ENCODE data around the gene RAB4A. TPM values are rescaled to one million over a fixed set of nuclear protein-coding genes. Genes with fewer than 3 reads are reported as not detected.

The RAB4A gene
- total and polyA plus RNA-seq, 10 of the 15 experiments (the other 5 are each of a cell fraction or from before 2014, with no cell fraction given) = 4.0 to 35.8 (median 17.7) TPM

DNA sequence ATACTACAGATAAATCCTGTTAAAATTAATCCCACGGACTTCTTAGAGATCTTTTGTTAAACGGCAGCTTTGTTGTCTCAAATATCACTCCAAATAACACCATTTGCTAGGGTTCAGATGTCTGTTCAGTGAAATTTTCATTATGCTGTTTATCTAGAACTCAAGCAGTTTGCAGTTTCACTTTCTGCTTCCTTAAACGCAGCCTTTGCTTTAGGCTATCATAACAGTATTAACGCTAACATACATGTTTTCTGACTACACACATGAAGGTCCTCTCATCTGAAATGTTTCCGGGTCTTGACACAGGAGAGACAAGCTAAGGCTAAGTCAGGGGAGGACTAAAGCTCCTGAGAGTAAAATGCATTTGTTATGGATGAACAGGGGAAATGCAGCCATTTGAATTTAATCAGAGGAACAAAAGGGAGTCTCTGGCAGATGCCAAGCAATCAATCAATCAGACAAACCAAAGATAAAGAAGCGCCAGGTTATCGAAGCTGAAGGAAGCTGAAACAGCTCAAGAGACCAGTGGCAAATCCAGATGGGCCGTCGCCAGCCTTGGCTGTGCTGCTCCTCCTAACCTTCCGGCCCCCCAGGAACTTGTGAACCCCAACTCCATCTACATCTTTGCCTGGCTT lies 55.1 kb downstream of the RAB4A start:
- intact Hi-C loops (cut with micrococcal nuclease; ENCODE audit: unreplicated experiment) (no loop called here), in situ Hi-C loops (cut with MboI) (no loop called here)
- no peak for TF ChIP-seq RB1 (IDR thresholded peaks at IDR 0.05; ENCODE audit: borderline replicate concordance)
- CTCF ChIA-PET = interaction anchor here (1.2 kb wide), 1 partner anchor 143 kb away, joined by 3 read pairs; no protein-coding TSS in a partner anchor
- H3K4me1 ChIP-seq (ENCODE audit: control insufficient read depth, insufficient read depth, low read length) = peaks cover 26% of the 10 kb centered on the region
- no peak overlapping the region for H2AFZ ChIP-seq (ENCODE audit: control insufficient read depth, low read depth, low read length)
- H3K79me2 ChIP-seq (ENCODE audit: control insufficient read depth, insufficient read depth, low read length) = no peaks in the 10 kb centered on the region
- no peak overlapping the region for H3K4me3 ChIP-seq
- ATAC-seq = no peak
- no peak for FAIRE-seq
- 92% methylated on average over 10 of the region's 10 CpGs for WGBS (ENCODE audit: insufficient coverage, insufficient replicate concordance, low lambda C conversion rate, missing lambda C conversion rate)
- DNase-seq (ENCODE audit: low read depth, low spot score) = no peak
- H3K4me2 ChIP-seq (ENCODE audit: control insufficient read depth, insufficient read depth) = no peak overlapping the region
- peaks cover 0 to 3% of the 10 kb centered on the region in 2 experiments; a peak in 1 of 4 replicates for H3K36me3 ChIP-seq (ENCODE audit: control insufficient read depth in 2 of 2, insufficient read depth in 2 of 2, low read length in 1 of 2)
- H3K9me3 ChIP-seq (replicated peaks; ENCODE audit: control insufficient read depth, insufficient read depth, low read length) = no peaks in the 10 kb centered on the region
- SMC1A ChIA-PET (ENCODE audit: uncharacterized antibody, unreplicated experiment) = interaction anchor here (0.7 to 1.6 kb wide), 4 partner anchors 9 to 1237 kb away, joined by 3 to 4 read pairs (median 4); no protein-coding TSS in a partner anchor
- BruUV-seq (replicated peaks) = no TSS peak
- RAD21 ChIA-PET (ENCODE audit: unreplicated experiment) = no interaction called here
- no peaks in the 10 kb centered on the region for H3K27me3 ChIP-seq (replicated peaks in 1 of 2; ENCODE audit: control insufficient read depth in 2 of 2, insufficient read depth in 2 of 2, low read length in 1 of 2)
- no peaks in the 10 kb centered on the region for H4K20me1 ChIP-seq (ENCODE audit: control insufficient read depth, insufficient read depth)
- no peak overlapping the region for H3K27ac ChIP-seq (ENCODE audit: control insufficient read depth, insufficient read depth)
- POLR2A ChIA-PET = no interaction called here
- H3K9ac ChIP-seq (ENCODE audit: control insufficient read depth, insufficient read depth, low read length) = no peak overlapping the region

GRCh38 chr1:229326601-229327000 lies 55.7 kb downstream of the RAB4A start:
- ChIA-PET POLR2A (no interaction called here), SMC1A (ENCODE audit: uncharacterized antibody, unreplicated experiment) (interaction anchor here (1.0 to 1.6 kb wide), 3 partner anchors 21 to 114 kb away, joined by 3 to 4 read pairs (median 4); no protein-coding TSS in a partner anchor), RAD21 (ENCODE audit: unreplicated experiment) (no interaction called here), CTCF (no interaction called here)
- 94% methylated on average over 12 of the region's 12 CpGs for WGBS (ENCODE audit: insufficient coverage, insufficient replicate concordance, low lambda C conversion rate, missing lambda C conversion rate)
- H3K27me3 ChIP-seq (replicated peaks in 1 of 2; ENCODE audit: control insufficient read depth in 2 of 2, insufficient read depth in 2 of 2, low read length in 1 of 2) = no peaks in the 10 kb centered on the region
- no peak overlapping the region for H3K4me2 ChIP-seq (ENCODE audit: control insufficient read depth, insufficient read depth)
- peaks cover 26% of the 10 kb centered on the region for H3K4me1 ChIP-seq (ENCODE audit: control insufficient read depth, insufficient read depth, low read length)
- FAIRE-seq (no peak), ATAC-seq (no peak), DNase-seq (ENCODE audit: low read depth, low spot score) (no peak)
- no peak overlapping the region for H3K27ac ChIP-seq (ENCODE audit: control insufficient read depth, insufficient read depth)
- no peak overlapping the region for H3K9ac ChIP-seq (ENCODE audit: control insufficient read depth, insufficient read depth, low read length)
- H3K9me3 ChIP-seq (replicated peaks; ENCODE audit: control insufficient read depth, insufficient read depth, low read length) = no peaks in the 10 kb centered on the region
- H3K36me3 ChIP-seq (ENCODE audit: control insufficient read depth in 2 of 2, insufficient read depth in 2 of 2, low read length in 1 of 2) = peaks cover 0 to 3% of the 10 kb centered on the region in 2 experiments; a peak in 1 of 4 replicates
- no peaks in the 10 kb centered on the region for H3K79me2 ChIP-seq (ENCODE audit: control insufficient read depth, insufficient read depth, low read length)
- no peak overlapping the region for H2AFZ ChIP-seq (ENCODE audit: control insufficient read depth, low read depth, low read length)
- TF ChIP-seq RAD51 (IDR thresholded peaks at IDR 0.05) (no peak), HCFC1 (IDR thresholded peaks at IDR 0.05; ENCODE audit: low read length) (no peak), POLR2A (IDR thresholded peaks at IDR 0.05; ENCODE audit: low read depth, low read length) (no peak), JUNB (IDR thresholded peaks at IDR 0.05) (no peak), CHD1 (IDR thresholded peaks at IDR 0.05; ENCODE audit: low read depth, low read length) (no peak), ESRRA (IDR thresholded peaks at IDR 0.05; ENCODE audit: low read length) (no peak), TBL1XR1 (IDR thresholded peaks at IDR 0.05; ENCODE audit: low read depth, low read length) (no peak)
- no peak overlapping the region for H3K4me3 ChIP-seq
- intact Hi-C loops (cut with micrococcal nuclease; ENCODE audit: unreplicated experiment) = no loop called here
- H4K20me1 ChIP-seq (ENCODE audit: control insufficient read depth, insufficient read depth) = no peaks in the 10 kb centered on the region
- in situ Hi-C loops (cut with MboI) = no loop called here
- BruUV-seq (replicated peaks) = no TSS peak
